Measurements from ENCODE around the gene C1QTNF4.
"Not testable (repeated sequence)": the region's sequence is repeated elsewhere in the genome, so short reads cannot be mapped to it uniquely, and the experiment has no call there.

The C1QTNF4 gene

GRCh38 chr11:47593934-47594855, at the start of gene C1QTNF4:
Gene C1QTNF4 (minus strand): TSS chr11:47594411. CDS start chr11:47590810, 3,601 bp downstream.
- DNase-seq = no peak

- DNase-seq = peak; percentile 97 to 99
Measured at GRCh38 chr11:47642099-47642855, 48.1 kb upstream of the C1QTNF4 start, which contains the start of gene MTCH2. Gene MTCH2 (minus strand): TSS chr11:47642559. CDS start chr11:47642465, 94 bp downstream.

GRCh38 chr11:47641600-47642098, 47.4 kb upstream of the C1QTNF4 start:
- peak; percentile 4 to 35 for DNase-seq

- DNase-seq = not testable (repeated sequence)
Measured at GRCh38 chr11:47640506-47640905, 46.3 kb upstream of the C1QTNF4 start.

GRCh38 chr11:47636331-47636730, 42.1 kb upstream of the C1QTNF4 start:
- DNase-seq = not testable (repeated sequence)

GRCh38 chr11:47631473-47631872, 37.3 kb upstream of the C1QTNF4 start:
- DNase-seq = no peak

- no peak for DNase-seq
Measured at GRCh38 chr11:47628026-47628425, 33.8 kb upstream of the C1QTNF4 start.

- DNase-seq = no peak
Measured at GRCh38 chr11:47626234-47626633, 32.0 kb upstream of the C1QTNF4 start.

- DNase-seq = no peak
Measured at GRCh38 chr11:47620836-47621378, 26.7 kb upstream of the C1QTNF4 start.

- DNase-seq = no peak
Measured at GRCh38 chr11:47617417-47617809, 23.2 kb upstream of the C1QTNF4 start.

- DNase-seq = peak; percentile 50 to 58
Measured at GRCh38 chr11:47616726-47617416, 22.7 kb upstream of the C1QTNF4 start.

- DNase-seq = no peak
Measured at GRCh38 chr11:47615249-47615648, 21.0 kb upstream of the C1QTNF4 start.

GRCh38 chr11:47611348-47611794, 17.2 kb upstream of the C1QTNF4 start:
- DNase-seq = no peak

GRCh38 chr11:47609675-47610074, 15.5 kb upstream of the C1QTNF4 start:
- DNase-seq = no peak

GRCh38 chr11:47607380-47607779, 13.2 kb upstream of the C1QTNF4 start:
- DNase-seq = no peak

- DNase-seq = no peak
Measured at GRCh38 chr11:47606731-47607130, 12.5 kb upstream of the C1QTNF4 start.

GRCh38 chr11:47605921-47606320, 11.7 kb upstream of the C1QTNF4 start:
- no peak for DNase-seq

- no peak for DNase-seq
Measured at GRCh38 chr11:47603295-47603694, 9.1 kb upstream of the C1QTNF4 start.

- DNase-seq = no peak
Measured at GRCh38 chr11:47599902-47600301, 5.7 kb upstream of the C1QTNF4 start.

GRCh38 chr11:47595967-47596366, 1.8 kb upstream of the C1QTNF4 start:
- DNase-seq = no peak

- DNase-seq = no peak
Measured at GRCh38 chr11:47595029-47595428, 818 bp upstream of the C1QTNF4 start.

- DNase-seq = no peak
Measured at GRCh38 chr11:47593492-47593933, 698 bp downstream of the C1QTNF4 start.

Measured in NCI-H2081 (cell line).